DOHH2 (cell line): Measurements from ENCODE around the gene KRTAP10-5.
"Not testable (repeated sequence)": the region's sequence is repeated elsewhere in the genome, so short reads cannot be mapped to it uniquely, and the experiment has no call there.

Experiments used
- EZH2phosphoT487 ChIP-seq: fragments of 200-600 bp; sonication (generic); IDR thresholded peaks from 2 replicates; pipeline ENCODE4 v1.6.1; 2017; ENCODE audit warnings: borderline replicate concordance, mild to moderate bottlenecking, antibody characterized with exemption, low read length, moderate library complexity, mixed read lengths
- TF ChIP-seq, protein P1 (sequence below): fragments of 200-600 bp; sonication (generic); IDR thresholded peaks from one replicate; pipeline ENCODE4 v1.5.1; 2014; ENCODE audit warnings: antibody characterized with exemption, mild to moderate bottlenecking, low read depth, low read length; ENCODE audit not compliant: poor library complexity, severe bottlenecking

DNA sequence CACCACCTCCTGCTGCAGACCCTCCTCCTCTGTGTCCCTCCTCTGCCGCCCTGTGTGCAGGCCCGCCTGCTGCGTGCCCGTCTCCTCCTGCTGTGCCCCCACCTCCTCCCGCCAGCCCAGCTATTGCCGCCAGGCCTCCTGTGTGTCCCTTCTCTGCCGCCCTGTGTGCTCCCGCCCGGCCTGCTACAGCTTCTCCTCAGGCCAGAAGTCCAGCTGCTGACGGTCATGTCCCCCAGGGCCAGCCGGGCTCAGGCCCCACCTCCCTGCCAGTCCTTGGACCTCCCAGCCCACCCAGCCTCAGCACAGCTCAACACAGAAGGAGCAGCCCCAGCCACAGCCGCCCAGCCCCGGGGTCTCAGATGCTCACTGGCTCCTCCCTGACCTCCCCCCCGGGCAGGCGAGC lies 47.4 kb upstream of the KRTAP10-5 start:
- TF ChIP-seq, protein P1, sequence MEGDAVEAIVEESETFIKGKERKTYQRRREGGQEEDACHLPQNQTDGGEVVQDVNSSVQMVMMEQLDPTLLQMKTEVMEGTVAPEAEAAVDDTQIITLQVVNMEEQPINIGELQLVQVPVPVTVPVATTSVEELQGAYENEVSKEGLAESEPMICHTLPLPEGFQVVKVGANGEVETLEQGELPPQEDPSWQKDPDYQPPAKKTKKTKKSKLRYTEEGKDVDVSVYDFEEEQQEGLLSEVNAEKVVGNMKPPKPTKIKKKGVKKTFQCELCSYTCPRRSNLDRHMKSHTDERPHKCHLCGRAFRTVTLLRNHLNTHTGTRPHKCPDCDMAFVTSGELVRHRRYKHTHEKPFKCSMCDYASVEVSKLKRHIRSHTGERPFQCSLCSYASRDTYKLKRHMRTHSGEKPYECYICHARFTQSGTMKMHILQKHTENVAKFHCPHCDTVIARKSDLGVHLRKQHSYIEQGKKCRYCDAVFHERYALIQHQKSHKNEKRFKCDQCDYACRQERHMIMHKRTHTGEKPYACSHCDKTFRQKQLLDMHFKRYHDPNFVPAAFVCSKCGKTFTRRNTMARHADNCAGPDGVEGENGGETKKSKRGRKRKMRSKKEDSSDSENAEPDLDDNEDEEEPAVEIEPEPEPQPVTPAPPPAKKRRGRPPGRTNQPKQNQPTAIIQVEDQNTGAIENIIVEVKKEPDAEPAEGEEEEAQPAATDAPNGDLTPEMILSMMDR: not testable (repeated sequence)
- not testable (repeated sequence) for TF ChIP-seq EZH2phosphoT487
